ENCODE results near the gene OSBPL7.

DNA sequence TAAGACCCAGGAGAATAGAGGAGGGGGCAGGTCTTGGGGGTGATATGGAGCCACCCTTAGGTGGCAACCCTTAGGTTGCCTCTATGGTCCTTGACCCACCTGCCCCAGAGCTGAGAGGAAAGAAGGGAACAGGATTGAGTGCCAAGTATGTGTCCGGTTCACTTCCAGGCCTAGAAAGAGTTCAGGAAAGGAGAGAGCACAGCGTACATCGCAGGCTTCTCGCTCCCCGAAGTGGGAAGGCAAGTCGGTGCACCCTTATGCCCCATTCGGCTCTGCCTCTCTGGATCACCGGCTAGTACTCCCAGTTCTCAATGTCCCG, 28.7 kb upstream of the OSBPL7 start:
- TF ChIP-seq POLR2AphosphoS5 (IDR thresholded peaks at IDR 0.05) (no peak), POLR2A (IDR thresholded peaks at IDR 0.05) (no peak)
- TF ChIP-seq, protein P1, sequence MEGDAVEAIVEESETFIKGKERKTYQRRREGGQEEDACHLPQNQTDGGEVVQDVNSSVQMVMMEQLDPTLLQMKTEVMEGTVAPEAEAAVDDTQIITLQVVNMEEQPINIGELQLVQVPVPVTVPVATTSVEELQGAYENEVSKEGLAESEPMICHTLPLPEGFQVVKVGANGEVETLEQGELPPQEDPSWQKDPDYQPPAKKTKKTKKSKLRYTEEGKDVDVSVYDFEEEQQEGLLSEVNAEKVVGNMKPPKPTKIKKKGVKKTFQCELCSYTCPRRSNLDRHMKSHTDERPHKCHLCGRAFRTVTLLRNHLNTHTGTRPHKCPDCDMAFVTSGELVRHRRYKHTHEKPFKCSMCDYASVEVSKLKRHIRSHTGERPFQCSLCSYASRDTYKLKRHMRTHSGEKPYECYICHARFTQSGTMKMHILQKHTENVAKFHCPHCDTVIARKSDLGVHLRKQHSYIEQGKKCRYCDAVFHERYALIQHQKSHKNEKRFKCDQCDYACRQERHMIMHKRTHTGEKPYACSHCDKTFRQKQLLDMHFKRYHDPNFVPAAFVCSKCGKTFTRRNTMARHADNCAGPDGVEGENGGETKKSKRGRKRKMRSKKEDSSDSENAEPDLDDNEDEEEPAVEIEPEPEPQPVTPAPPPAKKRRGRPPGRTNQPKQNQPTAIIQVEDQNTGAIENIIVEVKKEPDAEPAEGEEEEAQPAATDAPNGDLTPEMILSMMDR (IDR thresholded peaks at IDR 0.05) = no peak
